Transverse colon (tissue), 4 donors: ENCODE results near the gene RABGAP1L. TPM values are rescaled to one million over a fixed set of nuclear protein-coding genes. Genes with fewer than 3 reads are reported as not detected.

Source experiments
- DNase-seq: peaks from one replicate; pipeline ENCODE4 v3.0.0-alpha.2; 2019
- H3K27ac ChIP-seq, 4 donors: fragments of 200-600 bp; sonication (generic); 2 replicates each; pipeline ENCODE4 v1.5.1; 2016 to 2018; ENCODE audit warnings: inconsistent platforms in 4 of 4
- H3K27me3 ChIP-seq: fragments of 200-600 bp; sonication (generic); 2 replicates; pipeline ENCODE4 v1.5.1; 2017; ENCODE audit warnings: inconsistent platforms
- H3K36me3 ChIP-seq, 4 donors: fragments of 200-600 bp; sonication (generic); 2 replicates each; pipeline ENCODE4 v1.5.1; 2017 to 2019; ENCODE audit warnings: inconsistent platforms in 4 of 4
- H3K4me1 ChIP-seq, 4 donors: fragments of 200-600 bp; sonication (generic); 2 replicates each; pipeline ENCODE4 v1.5.1; 2017 to 2020; ENCODE audit warnings: inconsistent platforms in 4 of 4
- H3K4me3 ChIP-seq, 4 donors: fragments of 200-600 bp; sonication (generic); 1 replicate in 1 of 4; 2 replicates in 3 of 4; pipeline versions ENCODE4 v1.5.1 to v1.6.1; 2017 to 2019; ENCODE audit warnings: inconsistent platforms in 4 of 4
- H3K9me3 ChIP-seq, 2 donors: fragments of 200-600 bp; sonication (generic); 2 replicates each; pipeline ENCODE4 v1.5.1; 2017 to 2019; ENCODE audit warnings: inconsistent platforms in 2 of 2
- CTCF ChIP-seq, 5 experiments: fragments of 200-600 bp in 3 of 5; fragments of 450-650 bp in 2 of 5; sonication (generic) in 3 of 5; IDR thresholded peaks; 1 replicate in 2 of 5; 2 replicates in 3 of 5; pipeline ENCODE4 v1.5.1; 2016 to 2017; ENCODE audit warnings: antibody characterized with exemption in 5 of 5, inconsistent platforms in 3 of 5, mild to moderate bottlenecking in 2 of 5, moderate library complexity in 1 of 5
- EP300 ChIP-seq: sonication (generic); formaldehyde crosslinking; IDR thresholded peaks from one replicate; pipeline ENCODE4 v1.6.1; 2017; ENCODE audit warnings: antibody characterized with exemption, low read depth
- POLR2A ChIP-seq: fragments of 450-650 bp; IDR thresholded peaks from one replicate; pipeline ENCODE4 v1.6.1; 2016; ENCODE audit warnings: antibody characterized with exemption, mild to moderate bottlenecking, moderate library complexity
- POLR2AphosphoS5 ChIP-seq, 3 donors: sonication (generic); formaldehyde crosslinking; IDR thresholded peaks; one replicate each; pipeline ENCODE4 v1.6.1; 2016; ENCODE audit warnings: antibody characterized with exemption in 3 of 3
- WGBS, 2 donors: methylation state at CpG; one replicate each; pipeline ENCODE4 v1.1.5; 2018; ENCODE audit warnings: low coverage in 1 of 2; 5-methylcytosine and 5-hydroxymethylcytosine counted together
- in situ Hi-C, 4 donors: fragments of 200-750 bp; cut with MboI; loops; one replicate each; pipeline versions ENCODE4 v1.15.0 to v1.15.1; 2017; ENCODE audit warnings: low sequenced_read_pairs in 3 of 4, low pct_ligation_motif_present in 1 of 4, low pct_unique_long_range_greater_than_20kb in 1 of 4
- intact Hi-C: fragments of 100-400 bp; cut with DNase I; formaldehyde crosslinking; loops from one replicate; pipeline ENCODE4 v1.15.1; 2023; ENCODE audit warnings: low total_unique reads
- total RNA-seq, 4 donors: library from RNA; depleted of rRNA; stranded (reverse); fragments of >200 nt; gene quantifications; one replicate each; pipeline ENCODE4 v1.1.0, GENCODE V29; 2016

Gene RABGAP1L
- total RNA-seq, 4 donors from 2014 or later = 68.9 to 127 (median 99.9) TPM

GRCh38 chr1:174940646-174941175, 781.4 kb downstream of the RABGAP1L start:
- intact Hi-C loops = no loop called here
- no peak for DNase-seq
- TF ChIP-seq EP300 (no peak), CTCF (IDR thresholded peaks at IDR 0.05) (no peak), POLR2AphosphoS5 (IDR thresholded peaks at IDR 0.05) (no peak), POLR2A (no peak)
- WGBS, 2 donors = 94 to 100% methylated on average over 3 of the region's 3 CpGs
- Histone ChIP-seq H3K9me3 (no peaks in the 10 kb centered on the region), H3K4me1 (peaks cover 0 to 30% (median 4%) of the 10 kb centered on the region in 4 donors), H3K27me3 (no peaks in the 10 kb centered on the region), H3K27ac (no peak overlapping the region), H3K36me3 (no peaks in the 10 kb centered on the region), H3K4me3 (no peak overlapping the region)
- in situ Hi-C loops = no loop called here

DNA sequence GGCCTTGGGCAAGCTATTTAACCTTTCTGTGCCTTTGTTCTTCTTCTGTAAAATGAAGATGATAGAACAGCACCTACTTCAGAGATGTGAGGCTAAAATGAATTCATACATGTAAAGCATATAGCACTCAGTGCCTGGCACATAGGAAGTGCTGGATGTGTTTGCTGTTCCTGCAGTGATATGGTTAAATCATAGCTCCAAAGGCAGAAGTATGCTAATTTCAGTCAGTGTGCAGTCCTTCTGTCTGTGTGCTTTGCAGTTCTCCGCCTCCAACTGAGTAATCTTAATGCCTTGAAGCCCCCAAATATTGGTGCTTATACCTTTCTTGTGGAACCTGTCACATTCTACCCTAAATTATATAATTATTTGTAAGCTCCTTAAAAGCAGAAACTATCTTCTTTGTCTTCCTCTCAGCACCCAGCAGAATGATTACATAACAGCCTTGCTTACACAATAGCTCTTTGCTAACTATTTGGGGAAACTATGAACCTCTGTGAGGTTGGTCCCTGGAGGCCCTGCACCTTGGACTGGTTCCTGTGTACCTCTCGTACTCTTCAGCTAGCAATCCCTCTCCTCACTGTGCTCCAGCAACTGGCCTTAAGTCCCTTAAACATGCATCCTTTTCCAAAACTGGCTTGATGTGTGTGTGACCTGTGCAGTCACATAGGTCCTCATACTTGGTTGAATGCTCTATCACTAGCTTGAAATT, 783.4 kb downstream of the RABGAP1L start:
- peaks cover 0 to 34% (median 6%) of the 10 kb centered on the region in 4 donors for H3K4me1 ChIP-seq
- 77% methylated on average over 2 of the region's 2 CpGs; no CpG with 5 or more reads in 1 of the 2 donors for WGBS, 2 donors

GRCh38 chr1:174946031-174946430, 786.7 kb downstream of the RABGAP1L start:
- H3K9me3 ChIP-seq = no peaks in the 10 kb centered on the region
- peak overlapping the region in 1 of 4 donors; percentile 12 for H3K27ac ChIP-seq
- 55 to 56% methylated on average over 2 of the region's 2 CpGs for WGBS, 2 donors
- H3K4me1 ChIP-seq = peaks cover 0 to 21% (median 6%) of the 10 kb centered on the region in 4 donors
- no peak overlapping the region for H3K4me3 ChIP-seq
- intact Hi-C loops (no loop called here), in situ Hi-C loops (no loop called here)
- no peak for DNase-seq
- TF ChIP-seq POLR2AphosphoS5 (IDR thresholded peaks at IDR 0.05) = no peak
- no peak for TF ChIP-seq EP300
- TF ChIP-seq CTCF (IDR thresholded peaks at IDR 0.05) = no peak
- H3K36me3 ChIP-seq = no peaks in the 10 kb centered on the region
- no peaks in the 10 kb centered on the region for H3K27me3 ChIP-seq

More for the DNA sequence above, 783.4 kb downstream of the RABGAP1L start:
- no peak for TF ChIP-seq POLR2A
- no peak for TF ChIP-seq EP300
- no peak for TF ChIP-seq CTCF (IDR thresholded peaks at IDR 0.05)
- no peak for TF ChIP-seq POLR2AphosphoS5 (IDR thresholded peaks at IDR 0.05)
- no peaks in the 10 kb centered on the region for H3K9me3 ChIP-seq
- no peaks in the 10 kb centered on the region for H3K36me3 ChIP-seq
- intact Hi-C loops (no loop called here), in situ Hi-C loops (no loop called here)
- no peak for DNase-seq
- H3K27ac ChIP-seq = no peak overlapping the region
- H3K27me3 ChIP-seq = no peaks in the 10 kb centered on the region
- H3K4me3 ChIP-seq = no peak overlapping the region

DNA sequence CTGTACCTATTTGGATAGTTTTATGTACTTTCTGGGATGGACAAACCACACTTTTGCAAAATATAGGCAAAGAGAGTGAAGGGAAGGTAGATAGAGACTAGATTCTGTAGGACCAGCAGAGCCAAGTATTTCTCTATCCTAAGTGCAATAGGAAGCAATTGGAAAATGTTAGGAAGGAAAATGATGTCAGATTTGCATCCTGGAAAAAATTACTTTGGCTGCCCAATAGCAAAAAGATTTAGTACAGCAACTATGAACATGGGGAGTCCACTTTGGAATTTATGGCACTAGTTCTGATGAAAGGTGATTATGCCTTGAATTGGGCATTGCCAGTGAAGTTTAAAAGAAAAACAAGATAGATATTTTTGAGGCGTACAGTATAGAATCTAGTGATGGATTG, 789.7 kb downstream of the RABGAP1L start:
- intact Hi-C loops (no loop called here), in situ Hi-C loops (no loop called here)
- no peaks in the 10 kb centered on the region for H3K27me3 ChIP-seq
- no peak overlapping the region for H3K27ac ChIP-seq
- no peak for DNase-seq
- no peak overlapping the region for H3K4me3 ChIP-seq
- no peaks in the 10 kb centered on the region for H3K36me3 ChIP-seq
- 97 to 100% methylated on average over 1 of the region's 1 CpG for WGBS, 2 donors
- no peaks in the 10 kb centered on the region for H3K9me3 ChIP-seq
- H3K4me1 ChIP-seq = peaks cover 0 to 33% (median 15%) of the 10 kb centered on the region in 4 donors
- TF ChIP-seq POLR2A (no peak), EP300 (no peak), CTCF (IDR thresholded peaks at IDR 0.05) (no peak), POLR2AphosphoS5 (IDR thresholded peaks at IDR 0.05) (no peak)
